ENCODE measurements around the gene MDK.

Gene MDK

DNA sequence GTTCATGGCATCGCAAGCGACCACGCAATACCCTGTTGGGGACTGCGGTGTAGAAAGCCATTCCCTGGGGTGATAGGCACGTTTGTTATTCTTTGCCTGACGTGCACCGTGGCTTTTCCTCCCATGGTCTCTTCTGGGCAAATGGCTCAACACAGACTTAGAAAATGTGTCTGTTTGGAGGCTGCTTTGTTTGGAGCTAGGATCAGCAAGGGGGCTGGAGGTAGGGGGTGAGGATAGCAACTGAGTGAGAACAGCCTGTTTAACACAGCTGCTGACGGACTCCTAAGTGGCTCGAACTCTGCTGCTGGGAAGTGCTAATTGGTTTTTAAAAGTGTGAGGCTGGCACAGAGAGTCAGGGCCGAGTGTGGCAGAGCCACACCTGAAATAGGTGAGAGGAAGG lies 26.2 kb downstream of the MDK start:
- no peak for DNase-seq

DNA sequence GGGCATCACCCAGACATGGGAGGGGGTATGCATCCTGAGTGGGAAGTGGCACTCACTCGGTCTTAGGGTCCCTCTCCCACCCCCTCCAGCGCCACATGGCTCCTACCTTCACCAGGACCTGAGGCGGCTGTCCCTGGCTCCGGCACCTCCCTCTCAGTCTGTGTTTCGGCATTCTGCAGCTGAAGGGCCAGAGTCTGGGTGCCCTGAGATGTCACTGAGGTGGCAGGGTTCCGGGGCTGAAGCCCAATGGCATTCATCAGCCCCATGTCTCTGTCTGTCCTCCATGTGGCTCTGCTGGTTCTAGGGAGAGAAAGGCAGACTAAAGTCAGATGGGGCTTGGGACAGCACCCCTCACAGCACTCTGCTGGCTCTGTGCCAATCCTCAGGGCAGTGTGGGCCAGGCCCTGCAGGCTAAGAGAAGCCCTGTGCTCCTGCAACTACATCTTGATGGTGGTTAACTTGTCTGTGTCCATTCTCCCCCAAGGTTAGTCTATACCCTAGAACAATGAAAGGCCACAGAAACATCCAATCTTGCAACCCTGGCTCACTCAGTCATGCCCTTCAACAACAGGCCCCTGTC lies 27.0 kb downstream of the MDK start:
- no peak for DNase-seq

DNA sequence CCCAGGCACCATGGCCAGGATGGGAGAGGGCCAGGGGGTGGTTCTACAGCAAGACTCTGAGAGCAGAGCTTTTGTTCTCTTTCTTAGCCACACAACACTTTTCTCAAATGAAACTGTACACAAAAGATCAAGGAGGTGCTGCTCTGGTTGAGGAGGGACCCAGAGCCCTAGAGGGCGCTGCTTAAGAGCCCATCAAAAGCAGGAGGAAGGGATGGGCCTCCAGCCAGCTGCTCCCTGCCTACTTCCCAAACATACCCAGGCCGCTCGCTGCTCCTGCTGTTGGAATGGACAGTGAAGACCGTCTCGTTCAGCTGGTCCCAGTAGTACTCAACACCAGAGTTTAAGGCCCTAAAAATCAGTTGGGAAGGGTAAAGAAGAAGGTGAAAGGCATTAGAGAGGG lies 28.6 kb downstream of the MDK start:
- DNase-seq: no peak

DNA sequence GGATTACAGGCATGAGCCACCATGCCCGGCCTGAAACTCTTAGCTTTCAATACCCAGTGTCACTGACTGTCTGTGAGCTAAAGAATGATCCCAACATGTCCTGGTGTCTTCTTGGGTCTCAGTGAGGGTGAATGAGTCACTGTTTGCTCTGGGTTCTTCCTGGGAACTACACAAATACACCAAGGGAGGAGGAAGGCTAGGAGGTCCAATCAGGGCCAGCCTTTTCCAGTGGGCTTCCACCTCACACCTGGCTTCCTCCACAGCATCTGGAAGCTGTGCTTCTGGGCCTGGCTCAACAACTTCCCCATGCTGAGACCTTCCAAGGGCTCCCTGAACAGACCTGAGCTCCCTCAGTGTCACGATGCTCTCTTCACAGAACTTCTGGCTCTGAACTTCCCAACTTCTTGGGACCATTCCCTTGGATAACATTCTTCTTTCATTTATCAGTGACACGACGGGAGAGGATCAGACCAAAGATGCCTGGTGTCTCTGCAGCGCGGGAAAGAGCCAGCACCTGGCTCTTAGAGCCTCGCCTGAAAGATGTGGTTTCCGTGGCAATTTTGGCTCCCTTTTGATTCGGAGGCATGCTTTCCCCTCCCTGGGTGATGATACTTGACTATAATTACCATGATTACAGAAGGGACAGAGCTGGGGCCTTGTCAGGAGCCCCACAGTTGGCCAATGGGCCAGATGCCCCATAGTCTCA lies 32.4 kb downstream of the MDK start:
- peak; percentile 77 for DNase-seq

DNA sequence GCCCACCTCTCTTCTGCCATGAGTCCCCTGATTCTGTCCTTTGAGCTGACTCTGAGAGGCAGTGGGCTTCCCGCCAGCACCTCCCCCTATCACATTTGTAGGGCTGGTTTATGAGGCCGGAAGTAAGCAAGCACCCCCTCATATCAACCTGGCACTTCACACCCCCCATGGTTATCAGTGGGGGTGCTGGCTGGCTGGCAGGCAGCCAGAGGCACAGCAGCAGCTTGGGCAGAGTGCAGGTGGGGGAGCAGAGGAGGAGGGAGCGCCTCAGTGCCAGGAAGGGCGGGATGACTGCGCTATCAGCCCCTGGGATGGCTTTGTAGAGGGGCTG lies 33.0 kb downstream of the MDK start:
- peak; percentile 71 for DNase-seq

DNA sequence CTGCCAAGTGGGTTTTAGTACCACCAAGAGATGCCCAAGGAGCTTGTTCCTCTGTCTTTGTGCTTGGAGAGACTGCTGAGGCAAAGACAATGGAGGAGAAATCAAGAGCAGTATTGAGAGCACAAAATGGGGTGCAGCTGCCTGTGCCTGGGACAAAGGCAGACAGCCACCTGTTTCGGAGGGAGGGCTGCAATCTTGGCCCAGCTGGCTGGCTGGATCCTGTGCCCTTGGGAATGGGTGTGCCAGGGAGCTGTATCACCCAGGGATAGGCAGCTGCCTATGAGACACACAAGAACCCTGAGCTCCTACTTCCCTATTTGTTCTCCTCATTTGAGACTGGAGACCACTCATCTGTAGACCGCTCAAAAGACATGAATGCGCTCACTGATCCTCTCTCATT lies 33.4 kb downstream of the MDK start:
- DNase-seq: no peak

DNA sequence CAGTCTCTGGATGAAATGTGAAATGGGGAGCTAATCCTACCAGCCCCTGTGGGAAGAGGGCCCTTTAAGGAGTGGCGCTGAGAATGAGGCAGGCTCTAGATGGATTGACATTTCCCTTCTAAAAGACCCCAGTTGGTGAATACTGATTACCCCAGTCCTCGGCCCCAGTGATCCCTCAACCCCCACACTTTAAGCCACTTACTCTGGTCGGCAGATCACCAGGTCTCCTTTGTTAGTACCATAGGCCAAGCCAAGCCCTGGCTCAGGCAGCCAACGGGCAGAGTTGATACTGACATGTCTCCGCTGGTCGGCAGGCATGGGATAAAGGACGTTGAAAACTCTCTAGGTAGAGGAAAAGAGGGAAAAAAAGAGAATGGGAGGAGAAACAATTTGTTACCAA lies 36.2 kb downstream of the MDK start:
- no peak for DNase-seq

DNA sequence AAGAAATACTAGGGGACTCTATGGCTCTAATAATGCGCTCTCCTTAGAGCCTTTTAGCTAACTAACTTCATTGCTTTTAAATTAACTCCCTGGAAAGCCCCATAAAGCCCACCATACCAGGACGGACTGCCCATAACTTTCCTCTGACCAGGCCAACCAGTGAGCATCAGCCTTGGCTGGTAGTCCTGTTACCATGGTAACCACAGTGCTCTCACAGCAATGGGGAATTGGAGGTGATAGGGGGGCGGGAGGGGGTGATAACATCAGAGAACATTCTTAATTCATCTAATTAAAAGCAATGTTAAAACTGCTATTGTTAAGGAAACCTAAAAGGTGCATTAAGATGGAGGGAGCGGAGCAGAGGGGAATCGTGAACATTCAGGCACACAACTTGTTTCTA lies 37.3 kb downstream of the MDK start:
- no peak for DNase-seq

DNA sequence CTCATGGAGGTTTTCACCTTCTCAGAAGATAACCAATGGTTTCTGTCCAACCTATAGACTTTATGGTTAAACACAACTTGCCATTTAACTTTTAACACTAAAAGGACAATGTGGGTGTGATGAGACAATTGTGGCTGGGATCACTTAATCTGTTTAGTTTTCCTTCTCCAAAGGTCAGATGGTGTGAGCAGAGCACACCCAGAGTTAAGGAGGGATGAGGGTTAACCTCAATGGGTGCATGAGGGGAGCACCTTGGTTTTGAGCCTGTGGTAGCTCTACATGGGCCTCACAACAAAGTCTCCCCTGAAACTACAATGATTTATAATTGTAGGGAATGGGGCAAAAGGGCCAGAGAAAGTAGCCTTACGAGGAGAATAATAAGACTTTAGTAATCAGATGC lies 39.0 kb downstream of the MDK start:
- DNase-seq: no peak

DNA sequence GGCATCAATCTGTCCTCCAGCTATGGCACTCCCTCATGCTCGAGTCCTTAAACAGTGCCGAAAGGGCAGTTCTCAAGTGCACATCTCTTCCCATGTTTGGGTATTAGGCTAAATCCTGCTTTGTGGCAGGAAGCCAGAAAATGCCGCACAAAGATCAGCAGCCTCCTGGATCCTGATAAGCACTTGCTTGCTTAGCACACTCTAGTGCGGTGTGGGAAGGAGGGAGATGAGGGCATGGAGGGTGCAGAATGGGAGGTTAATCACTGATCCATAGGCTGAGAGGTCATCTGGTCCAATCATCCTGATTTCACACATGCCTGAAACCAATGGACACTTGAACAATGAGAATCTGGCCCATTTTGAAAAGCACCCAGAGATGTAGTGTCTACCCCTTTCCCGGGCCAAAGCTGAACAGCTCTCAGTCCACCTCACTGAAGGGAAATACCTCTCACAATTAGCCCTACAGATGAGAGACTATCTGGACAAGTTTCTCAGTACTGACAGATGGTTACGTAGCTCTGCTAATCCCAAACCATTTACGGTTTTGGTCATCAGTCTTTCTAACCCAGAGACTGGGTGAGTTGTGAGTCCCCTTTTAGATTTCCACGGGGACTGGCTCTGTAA lies 39.9 kb downstream of the MDK start:
- DNase-seq: no peak

DNA sequence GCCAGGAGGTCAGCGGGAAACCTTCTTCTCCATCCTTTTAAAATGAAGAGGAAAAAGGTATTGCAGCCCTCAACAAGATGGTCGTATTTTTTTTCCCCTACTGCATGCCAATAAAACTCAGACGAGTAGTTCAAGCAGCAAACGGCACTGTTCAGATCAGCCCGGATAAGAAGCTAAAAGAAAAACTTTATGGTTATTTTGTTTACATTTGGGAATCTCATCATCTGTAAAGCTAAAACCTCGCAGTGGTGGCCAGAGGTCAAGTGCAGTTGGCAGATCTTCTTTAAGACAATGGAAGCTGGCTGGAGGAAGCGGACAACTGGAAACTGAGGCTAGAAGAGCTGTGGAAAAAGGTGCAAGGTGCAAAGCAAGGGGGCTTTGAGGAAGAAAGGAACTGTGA lies 41.1 kb downstream of the MDK start:
- no peak for DNase-seq

DNA sequence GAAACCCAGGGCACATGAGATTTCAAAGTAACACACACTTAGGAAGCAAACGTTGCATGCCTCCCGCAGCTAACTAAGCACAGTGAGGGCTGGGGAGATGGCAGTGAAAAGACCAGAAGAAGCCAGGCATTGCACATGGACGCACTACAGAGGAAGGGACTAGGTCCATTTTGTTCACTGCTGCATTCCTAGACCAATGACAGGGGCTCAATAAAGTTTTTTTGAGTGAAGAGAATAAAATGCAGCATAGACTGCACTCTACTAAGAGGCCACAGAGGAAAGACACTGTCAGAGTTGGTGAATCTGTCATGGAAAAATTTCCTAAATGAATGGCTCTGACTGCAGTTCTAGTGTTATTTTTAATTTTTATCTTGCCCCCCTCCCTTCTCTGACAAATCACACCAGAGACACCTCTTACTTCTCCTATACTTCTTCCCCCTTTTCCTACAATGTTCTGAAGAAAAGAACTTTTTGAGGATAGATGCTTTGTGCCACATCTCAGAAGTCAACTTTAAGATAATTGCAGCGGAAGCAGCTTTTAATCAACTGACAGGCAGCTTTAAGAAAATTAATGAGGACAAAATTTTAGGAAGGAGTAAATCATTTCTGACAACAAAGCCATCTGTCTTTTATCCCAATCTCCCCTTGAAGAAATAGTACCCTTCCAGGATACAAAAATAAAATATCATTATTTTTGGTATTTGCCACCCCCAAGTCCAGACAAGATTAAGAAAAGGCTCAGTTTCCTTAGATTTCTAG lies 44.9 kb downstream of the MDK start:
- DNase-seq: no peak

DNA sequence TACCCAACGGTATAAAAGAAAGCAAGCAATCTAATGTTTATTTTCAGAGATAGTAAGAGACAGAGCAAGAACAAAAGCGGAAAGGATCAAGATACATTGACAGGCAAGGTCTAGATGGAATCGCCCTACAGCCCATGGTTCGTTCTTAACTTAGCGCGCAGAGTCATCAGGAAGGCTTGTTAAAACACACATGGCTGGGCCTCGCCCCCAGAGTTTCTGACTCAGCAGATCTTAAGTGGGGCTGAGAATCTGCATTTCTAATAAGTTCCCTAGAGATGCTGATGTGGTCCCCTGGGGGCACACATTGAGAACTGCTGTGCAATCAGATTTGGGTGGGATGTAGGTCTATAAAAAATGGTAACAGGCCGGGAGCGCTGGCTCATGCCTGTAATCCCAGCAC lies 45.9 kb downstream of the MDK start:
- no peak for DNase-seq

DNA sequence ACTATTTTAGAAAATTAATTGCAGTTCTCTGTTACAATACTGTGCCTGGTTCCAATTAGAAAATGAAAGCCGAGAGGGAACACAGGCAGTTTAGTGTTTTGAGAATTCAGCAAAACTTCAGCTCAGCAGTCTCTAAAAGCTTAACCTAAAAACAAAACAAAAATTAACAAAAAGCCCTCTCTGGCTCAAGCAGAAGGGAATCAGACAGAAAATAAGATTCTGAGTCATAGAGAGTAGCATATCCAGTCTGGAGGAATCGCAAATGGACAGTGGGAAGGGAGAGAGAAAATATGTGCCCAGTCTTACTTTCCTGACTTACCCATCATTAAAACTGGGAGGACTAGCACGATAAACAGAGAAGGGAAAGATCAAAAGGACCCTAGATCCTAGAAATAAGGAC lies 48.2 kb downstream of the MDK start:
- no peak for DNase-seq

DNA sequence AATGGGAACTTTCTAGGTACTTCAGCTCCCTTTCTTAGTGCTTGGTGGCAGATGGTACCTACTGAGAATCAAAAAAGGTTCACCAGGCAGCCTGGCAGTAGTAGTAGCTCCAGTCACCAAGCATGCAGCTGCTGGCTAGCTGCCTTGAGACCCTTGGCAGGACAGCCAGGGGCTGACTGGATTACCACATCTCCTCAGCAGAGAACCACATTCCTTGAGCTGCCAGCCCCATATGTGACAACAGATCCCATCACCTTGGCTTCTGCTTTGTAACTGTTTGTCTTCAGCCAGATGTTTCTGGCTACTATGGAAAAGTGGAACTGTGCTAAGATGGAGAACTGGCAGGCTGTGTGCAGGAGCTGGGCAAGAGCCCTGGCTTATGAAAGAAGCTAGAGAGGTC lies 49.7 kb downstream of the MDK start:
- DNase-seq: no peak

Measured in DMS153 (cell line).